Pancreas (tissue), 10 donors: ENCODE results near the gene PXDC1. TPM values are rescaled to one million over a fixed set of nuclear protein-coding genes. Genes with fewer than 3 reads are reported as not detected.
A peak's percentile ranks its signal among the peaks of the same experiment; 100 is the strongest.
"Not testable (repeated sequence)": the region's sequence is repeated elsewhere in the genome, so short reads cannot be mapped to it uniquely, and the experiment has no call there.

Source experiments
- ATAC-seq, 4 donors: fragments of 200-7000 bp; cut with Tn5 transposase; one replicate each; pipeline versions ENCODE4 v1.8.0 to v1.9.1; 2020; ENCODE audit warnings: mild to moderate bottlenecking in 4 of 4, moderate library complexity in 4 of 4
- DNase-seq, 6 donors: peaks; one replicate each; pipeline ENCODE4 v3.0.0-alpha.2; 2020
- FAIRE-seq: peaks from 2 replicates; lab custom pipeline; 2012; peaks lifted over from hg19 to GRCh38; lab: Jason Lieb, UNC
- H3K27ac ChIP-seq, 4 donors: fragments of 200-600 bp; sonication (generic); 1 replicate in 3 of 4; 2 replicates in 1 of 4; pipeline versions ENCODE4 v1.5.0 to v1.8.0; 2020
- H3K27me3 ChIP-seq, 4 donors: fragments of 200-600 bp; one replicate each; pipeline ENCODE4 v1.8.0; 2021
- H3K36me3 ChIP-seq, 3 donors: fragments of 200-600 bp; sonication (generic) in 1 of 3; one replicate each; pipeline versions ENCODE4 v1.5.0 to v1.8.0; 2020 to 2021
- H3K4me1 ChIP-seq, 3 donors: fragments of 200-600 bp; one replicate each; pipeline ENCODE4 v1.8.0; 2021
- H3K4me3 ChIP-seq, 4 donors: fragments of 200-600 bp; sonication (generic) in 2 of 4; one replicate each; pipeline versions ENCODE4 v1.5.0 to v1.8.0; 2020 to 2021
- H3K9me3 ChIP-seq, 4 donors: fragments of 200-600 bp; one replicate each; pipeline ENCODE4 v1.8.0; 2021
- CTCF ChIP-seq, 4 donors: fragments of 200-600 bp; sonication (generic) in 3 of 4; IDR thresholded peaks; one replicate each; pipeline versions ENCODE4 v1.5.0 to v1.8.0; 2021; ENCODE audit warnings: antibody characterized with exemption in 4 of 4
- WGBS, 2 donors: extraction: QIAGEN DNeasy Blood & Tissue Kit; methylation state at CpG; one replicate each; pipeline ENCODE4 v1.1.7; 2013; 5-methylcytosine and 5-hydroxymethylcytosine counted together
- intact Hi-C, 3 donors: fragments of 100-400 bp; cut with DNase I; formaldehyde crosslinking; loops; one replicate each; pipeline versions ENCODE4 v1.11.1 to v1.14.2; 2022
- polyA plus RNA-seq, 2 donors: library from polyadenylated mRNA; stranded (reverse); fragments of 200-250 nt; gene quantifications; one replicate each; pipeline ENCODE4 v1.2.3, GENCODE V29; 2013
- total RNA-seq, 6 donors: library from RNA; stranded (reverse); fragmentation: NEBNext Ultra II Directional in 4 of 6; extraction: Animal tissue kit (Norgen Biotek cat#: 25700) in 4 of 6; gene quantifications; one replicate each; pipeline versions ENCODE4 v1.2.1 to v1.2.4, GENCODE V29; 2021 to 2023
- donor health status: healthy with polysubstance abuse.
- donor health status: DM: no; HTN: no; CAD: no; lungs with moderate emphysema.
- donor health status: DM: no; HTN: no; CAD: no.
- donor health status: control.
- donor health status: control.
- donor health status: Bipolar disorder and iron deficiency.
- donor health status: DM: yes; HTN: yes; CAD: no.
- donor health status: DM: no; HTN: no; CAD: no.
- donor health status: DM: no; HTN: no; CAD: no.
- donor health status: DM: yes; HTN: yes; CAD: no.

Gene PXDC1
- total and polyA plus RNA-seq, 8 donors = 5.2 to 19.7 (median 11.1) TPM

- no peak for TF ChIP-seq CTCF (IDR thresholded peaks at IDR 0.05)
- DNase-seq = no peak
- intact Hi-C loops = no loop called here
- no peak for FAIRE-seq
- no peaks in the 10 kb centered on the region for H3K9me3 ChIP-seq
- no peaks in the 10 kb centered on the region for H3K36me3 ChIP-seq
- H3K27ac ChIP-seq = no peak overlapping the region
- peak in 1 of 4 donors; percentile 21 for ATAC-seq
- no peak overlapping the region for H3K4me3 ChIP-seq
- H3K27me3 ChIP-seq = no peaks in the 10 kb centered on the region
- no peaks in the 10 kb centered on the region for H3K4me1 ChIP-seq
- WGBS, 2 donors = 65 to 66% methylated on average over 7 of the region's 7 CpGs
These were observed 22.3 kb upstream of the PXDC1 start for GRCh38 chr6:3773678-3774298.

DNA sequence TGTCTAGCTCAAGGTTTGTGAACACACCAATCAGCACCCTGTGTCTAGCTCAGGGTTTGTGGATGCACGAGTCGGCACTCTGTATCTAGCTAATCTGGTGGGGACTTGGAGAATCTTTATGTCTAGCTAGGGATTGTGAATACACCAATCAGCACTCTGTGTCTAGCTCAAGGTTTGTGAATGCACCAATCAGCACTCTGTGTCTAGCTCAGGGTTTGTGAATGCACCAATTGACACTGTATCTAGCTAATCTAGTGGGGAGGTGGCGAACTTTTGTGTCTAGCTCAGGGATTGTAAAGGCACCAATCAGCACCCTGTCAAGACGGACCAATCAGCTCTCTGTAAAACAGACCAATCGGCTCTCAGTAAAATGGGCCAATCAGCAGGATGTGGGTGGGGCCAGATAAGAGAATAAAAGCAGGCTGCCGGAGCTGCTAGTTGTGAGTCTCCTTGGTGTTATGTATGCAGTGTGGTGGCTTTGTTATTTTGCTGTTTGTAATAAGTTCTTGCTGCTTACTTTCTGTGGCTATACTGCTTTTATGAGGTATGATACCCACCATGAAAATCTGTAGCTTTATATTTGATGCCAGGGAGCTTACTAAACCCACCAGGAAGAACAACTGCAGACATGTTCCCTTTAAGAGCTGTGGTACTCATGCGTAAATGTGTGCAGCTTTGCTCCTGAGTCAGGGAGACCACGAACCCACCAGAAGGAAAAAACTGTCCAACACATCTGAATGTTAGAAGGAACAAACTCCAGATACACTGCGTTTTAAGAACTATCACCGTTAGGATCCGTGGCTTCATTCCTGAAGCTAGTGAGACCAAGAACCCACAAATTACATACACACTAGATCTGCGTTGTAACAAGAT lies 20.9 kb upstream of the PXDC1 start:
- H3K27ac ChIP-seq, H3K9me3 ChIP-seq, H3K4me3 ChIP-seq, H3K27me3 ChIP-seq, DNase-seq, H3K4me1 ChIP-seq, ATAC-seq, intact Hi-C loops, FAIRE-seq, H3K36me3 ChIP-seq: not testable (repeated sequence)
- WGBS, 2 donors = 91 to 96% methylated on average over 12 of the region's 12 CpGs

DNA sequence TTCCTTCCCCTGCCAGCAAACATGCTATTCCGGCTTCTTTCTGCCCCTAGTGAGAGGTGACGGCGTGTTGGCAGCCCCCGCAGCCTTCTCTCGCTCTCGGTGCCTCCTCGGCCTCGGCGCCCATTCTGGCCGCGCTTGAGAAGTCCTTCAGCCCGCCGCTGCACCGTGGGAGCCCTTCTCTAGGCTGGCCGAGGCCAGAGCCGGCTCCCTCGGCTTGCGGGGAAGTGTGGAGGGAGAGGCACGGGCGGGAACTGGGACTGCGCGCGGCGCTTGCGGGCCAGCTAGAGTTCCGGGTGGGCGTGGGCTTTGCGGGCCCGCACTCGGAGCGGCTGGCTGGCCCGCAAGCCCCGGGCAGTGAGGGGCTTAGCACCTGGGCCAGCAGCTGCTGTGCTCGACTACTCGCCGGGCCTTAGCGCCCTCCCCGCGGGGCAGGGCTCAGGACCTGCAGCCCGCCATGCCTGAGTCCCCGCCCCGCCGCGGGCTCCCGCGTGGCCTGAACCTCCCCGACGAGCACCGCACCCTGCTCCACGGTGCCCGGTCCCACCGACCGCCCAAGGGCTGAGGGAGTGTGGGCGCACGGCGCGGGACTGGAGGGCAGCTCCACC lies 20.0 kb upstream of the PXDC1 start:
- no peak for TF ChIP-seq CTCF (IDR thresholded peaks at IDR 0.05)
- FAIRE-seq (no peak), ATAC-seq (no peak), DNase-seq (no peak)
- H3K36me3 ChIP-seq = no peaks in the 10 kb centered on the region
- no peak overlapping the region for H3K27ac ChIP-seq
- H3K4me1 ChIP-seq = no peaks in the 10 kb centered on the region
- 81 to 83% methylated on average over 47 to 57 of the region's 57 CpGs for WGBS, 2 donors
- no peaks in the 10 kb centered on the region for H3K27me3 ChIP-seq
- H3K4me3 ChIP-seq = no peak overlapping the region
- no peaks in the 10 kb centered on the region for H3K9me3 ChIP-seq
- intact Hi-C loops = no loop called here

DNA sequence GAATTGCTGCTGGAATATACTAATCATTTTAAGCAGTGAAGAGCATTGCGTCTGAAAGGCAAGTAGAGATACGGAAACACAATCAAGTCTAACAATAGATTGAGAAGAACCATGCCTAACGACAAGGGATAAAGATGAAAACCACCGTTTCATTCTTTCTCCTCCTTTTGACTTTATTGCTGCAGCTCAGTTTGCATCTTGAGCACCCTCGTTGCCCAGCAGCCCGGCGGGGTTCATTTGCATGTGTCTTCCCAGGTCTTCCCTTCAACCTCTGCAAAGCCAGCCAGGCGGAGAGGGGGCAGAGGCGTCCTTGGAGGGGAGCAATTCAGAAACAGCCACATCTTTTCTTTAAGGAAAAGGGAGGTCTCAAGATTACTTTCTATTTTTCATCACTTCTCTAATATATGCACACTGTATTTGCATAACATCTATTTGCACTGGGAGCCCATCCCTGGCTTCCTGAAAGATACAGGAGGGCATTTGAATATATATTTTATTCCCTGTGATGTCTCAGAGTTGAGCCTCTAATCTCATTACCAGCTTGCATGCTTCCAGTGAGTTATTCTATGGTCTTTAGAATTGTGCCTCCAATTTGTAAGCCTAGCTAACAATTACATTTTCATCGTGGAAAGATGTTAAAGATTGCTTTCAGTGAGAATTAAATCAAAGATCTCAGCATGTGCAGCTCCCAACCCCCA lies 18.7 kb upstream of the PXDC1 start:
- Histone ChIP-seq H3K4me3 (no peak overlapping the region), H3K36me3 (no peaks in the 10 kb centered on the region), H3K4me1 (no peaks in the 10 kb centered on the region), H3K27ac (no peak overlapping the region), H3K9me3 (no peaks in the 10 kb centered on the region), H3K27me3 (no peaks in the 10 kb centered on the region)
- TF ChIP-seq CTCF (IDR thresholded peaks at IDR 0.05) = no peak
- DNase-seq (no peak), ATAC-seq (no peak), FAIRE-seq (no peak)
- WGBS, 2 donors = 65 to 74% methylated on average over 10 of the region's 10 CpGs
- intact Hi-C loops = no loop called here

DNA sequence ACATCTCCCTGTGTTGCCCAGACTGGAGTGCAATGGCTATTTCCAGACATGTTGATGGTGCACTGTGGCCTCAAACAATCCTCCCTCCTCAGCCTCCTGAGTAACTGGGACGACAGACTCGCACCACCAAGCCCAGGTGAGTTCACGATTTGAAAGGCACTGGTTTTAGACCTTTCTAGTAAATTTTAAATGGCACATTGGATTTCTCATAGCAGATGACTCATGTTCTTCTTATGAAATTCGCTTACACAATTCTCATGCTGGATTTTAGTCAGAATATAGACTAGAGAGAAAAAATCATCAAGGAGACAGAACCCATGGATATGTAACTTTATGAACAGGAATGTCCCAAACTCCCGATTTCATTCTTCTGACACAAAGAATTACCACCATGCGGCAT lies 18.1 kb upstream of the PXDC1 start:
- intact Hi-C loops = no loop called here
- WGBS, 2 donors = 84 to 89% methylated on average over 6 of the region's 6 CpGs
- TF ChIP-seq CTCF (IDR thresholded peaks at IDR 0.05) = no peak
- no peak for DNase-seq
- Histone ChIP-seq H3K4me3 (no peak overlapping the region), H3K36me3 (no peaks in the 10 kb centered on the region), H3K4me1 (no peaks in the 10 kb centered on the region), H3K27me3 (no peaks in the 10 kb centered on the region), H3K9me3 (no peaks in the 10 kb centered on the region), H3K27ac (no peak overlapping the region)
- FAIRE-seq = no peak
- no peak for ATAC-seq
